Measurements from ENCODE around the gene SMPD3. TPM values are rescaled to one million over a fixed set of nuclear protein-coding genes. Genes with fewer than 3 reads are reported as not detected.
"Not testable (repeated sequence)": the region's sequence is repeated elsewhere in the genome, so short reads cannot be mapped to it uniquely, and the experiment has no call there.

SMPD3 gene
- total RNA-seq (1 to 10 TPM in 3 of 4 donors, under 1 TPM in 1; 0.49 to 2.8 (median 2.2) TPM), polyA plus RNA-seq (10 to 100 TPM in 1 of 3 donors, 1 to 10 TPM in 2; 4.9 to 29.7 (median 9.0) TPM)

- Histone ChIP-seq H3K36me3 (no peaks in the 10 kb centered on the region), H3K9me3 (no peaks in the 10 kb centered on the region), H3K27ac (no peak within 1 kb of the TSS), H3K4me3 (peak within 1 kb of the TSS; percentile 11 to 56 (median 46)), H3K27me3 (no peaks in the 10 kb centered on the region), H3K4me1 (peaks cover 0 to 31% (median 25%) of the 10 kb centered on the region in 4 donors)
- TF ChIP-seq EP300 (IDR thresholded peaks at IDR 0.05): no peak
- TF ChIP-seq POLR2A (IDR thresholded peaks at IDR 0.05): no peak
- peak in 2 of 4 donors; percentile 39 to 58 for TF ChIP-seq POLR2AphosphoS5 (IDR thresholded peaks at IDR 0.05)
- TF ChIP-seq CTCF (IDR thresholded peaks at IDR 0.05): no peak
- 1 to 2% methylated on average over 59 of the region's 59 CpGs for WGBS, 2 donors
- intact Hi-C loops (cut with DNase I): no loop called here
- DNase-seq: peak; percentile 97
Measured at GRCh38 chr16:68448360-68448970, at the start of gene SMPD3. SMPD3 (minus strand) TSS chr16:68448508; CDS start chr16:68372181, 76,327 bp downstream.

- no peak for DNase-seq
- intact Hi-C loops (cut with DNase I): no loop called here
- Histone ChIP-seq H3K4me3 (no peak overlapping the region), H3K4me1 (no peaks in the 10 kb centered on the region), H3K27me3 (peaks cover 0 to 6% (median 0%) of the 10 kb centered on the region in 3 donors), H3K36me3 (no peaks in the 10 kb centered on the region), H3K9me3 (no peaks in the 10 kb centered on the region), H3K27ac (no peak overlapping the region)
- 86% methylated on average over 8 of the region's 8 CpGs for WGBS, 2 donors
- TF ChIP-seq EP300 (IDR thresholded peaks at IDR 0.05): no peak
- no peak for TF ChIP-seq CTCF (IDR thresholded peaks at IDR 0.05)
- no peak for TF ChIP-seq POLR2AphosphoS5 (IDR thresholded peaks at IDR 0.05)
Measured at GRCh38 chr16:68496689-68497088, 48.4 kb upstream of the SMPD3 start.

GRCh38 chr16:68494261-68494660, 46.0 kb upstream of the SMPD3 start:
- H3K27ac ChIP-seq; H3K4me1 ChIP-seq; H3K27me3 ChIP-seq; H3K36me3 ChIP-seq; H3K4me3 ChIP-seq; intact Hi-C loops (cut with DNase I); H3K9me3 ChIP-seq; DNase-seq: not testable (repeated sequence)
- WGBS, 2 donors: 92% methylated on average over 5 of the region's 5 CpGs

- intact Hi-C loops (cut with DNase I): no loop called here
- Histone ChIP-seq H3K27ac (no peak overlapping the region), H3K4me1 (no peaks in the 10 kb centered on the region), H3K9me3 (no peaks in the 10 kb centered on the region), H3K36me3 (no peaks in the 10 kb centered on the region), H3K4me3 (no peak overlapping the region), H3K27me3 (peaks cover 0 to 4% (median 0%) of the 10 kb centered on the region in 3 donors)
- TF ChIP-seq POLR2AphosphoS5 (IDR thresholded peaks at IDR 0.05) (no peak), CTCF (IDR thresholded peaks at IDR 0.05) (no peak), EP300 (IDR thresholded peaks at IDR 0.05) (no peak), POLR2A (IDR thresholded peaks at IDR 0.05) (no peak)
- WGBS, 2 donors: 94 to 95% methylated on average over 5 of the region's 5 CpGs
- DNase-seq: no peak
Measured at GRCh38 chr16:68493412-68494070, 45.2 kb upstream of the SMPD3 start.

- Histone ChIP-seq H3K36me3 (no peaks in the 10 kb centered on the region), H3K4me1 (no peaks in the 10 kb centered on the region), H3K27ac (no peak overlapping the region), H3K4me3 (no peak overlapping the region), H3K9me3 (no peaks in the 10 kb centered on the region), H3K27me3 (peaks cover 0 to 4% (median 0%) of the 10 kb centered on the region in 3 donors)
- no peak for TF ChIP-seq POLR2AphosphoS5 (IDR thresholded peaks at IDR 0.05)
- no peak for TF ChIP-seq CTCF (IDR thresholded peaks at IDR 0.05)
- no peak for TF ChIP-seq EP300 (IDR thresholded peaks at IDR 0.05)
- TF ChIP-seq POLR2A (IDR thresholded peaks at IDR 0.05): no peak
- WGBS, 2 donors: 42 to 61% methylated on average over 6 of the region's 6 CpGs
- intact Hi-C loops (cut with DNase I): no loop called here
- no peak for DNase-seq
Measured at GRCh38 chr16:68492543-68493411, 44.5 kb upstream of the SMPD3 start.

All from sigmoid colon (tissue), 7 donors.